VCaP (cell line): ENCODE measurements around the gene CIRBP.

Experiments used
- H3K27ac ChIP-seq: fragments of 450-650 bp; 2 replicates; pipeline ENCODE4 v1.5.1; 2017
- TF ChIP-seq, protein P1 (sequence below): fragments of 450-650 bp; conservative IDR thresholded peaks from 2 replicates; pipeline ENCODE4 v1.5.1; 2017; ENCODE audit warnings: mild to moderate bottlenecking, moderate library complexity

CIRBP gene

DNA sequence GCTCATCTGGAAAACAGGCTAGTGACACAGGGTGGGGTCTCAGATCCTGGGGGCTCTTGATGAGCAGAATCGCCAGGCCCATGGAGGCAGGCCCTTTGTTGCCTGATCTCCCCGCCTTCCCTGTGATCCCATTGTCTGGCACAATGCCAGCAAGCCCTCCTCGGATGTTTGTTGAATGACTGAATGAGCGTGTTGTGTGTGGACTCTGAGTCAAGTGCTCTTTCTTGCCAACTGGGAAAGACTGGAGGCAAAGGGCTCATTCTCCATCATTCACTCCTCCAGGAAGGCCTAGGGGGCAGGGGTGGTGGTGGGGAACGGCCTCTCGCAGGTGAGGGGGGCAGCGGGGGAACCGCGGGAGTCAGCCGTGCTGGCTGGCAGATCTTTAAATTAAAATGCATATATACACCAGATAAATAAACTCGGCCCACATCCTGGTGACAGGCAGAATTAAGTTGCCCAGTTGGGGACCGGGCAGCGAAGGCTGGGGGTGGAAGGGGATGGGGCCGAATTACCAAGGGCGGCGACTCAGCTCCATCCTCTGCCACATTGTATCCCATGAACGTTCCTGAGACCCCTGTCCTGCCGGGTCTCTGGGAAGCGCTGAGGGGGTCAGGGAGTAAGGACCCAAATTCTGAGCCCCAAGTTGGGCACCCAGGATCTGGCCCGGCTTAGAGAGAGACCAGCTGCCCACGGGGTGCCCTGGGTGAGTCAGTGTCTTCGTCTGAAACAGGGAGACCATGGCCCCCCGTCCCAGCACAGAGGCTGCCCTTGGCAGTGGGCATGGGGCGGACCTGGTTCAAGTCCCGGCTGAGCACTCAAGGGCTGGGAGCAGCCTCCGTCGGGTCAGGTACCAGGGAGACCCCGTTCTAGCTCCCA lies 41.1 kb downstream of the CIRBP start:
- TF ChIP-seq, protein P1, sequence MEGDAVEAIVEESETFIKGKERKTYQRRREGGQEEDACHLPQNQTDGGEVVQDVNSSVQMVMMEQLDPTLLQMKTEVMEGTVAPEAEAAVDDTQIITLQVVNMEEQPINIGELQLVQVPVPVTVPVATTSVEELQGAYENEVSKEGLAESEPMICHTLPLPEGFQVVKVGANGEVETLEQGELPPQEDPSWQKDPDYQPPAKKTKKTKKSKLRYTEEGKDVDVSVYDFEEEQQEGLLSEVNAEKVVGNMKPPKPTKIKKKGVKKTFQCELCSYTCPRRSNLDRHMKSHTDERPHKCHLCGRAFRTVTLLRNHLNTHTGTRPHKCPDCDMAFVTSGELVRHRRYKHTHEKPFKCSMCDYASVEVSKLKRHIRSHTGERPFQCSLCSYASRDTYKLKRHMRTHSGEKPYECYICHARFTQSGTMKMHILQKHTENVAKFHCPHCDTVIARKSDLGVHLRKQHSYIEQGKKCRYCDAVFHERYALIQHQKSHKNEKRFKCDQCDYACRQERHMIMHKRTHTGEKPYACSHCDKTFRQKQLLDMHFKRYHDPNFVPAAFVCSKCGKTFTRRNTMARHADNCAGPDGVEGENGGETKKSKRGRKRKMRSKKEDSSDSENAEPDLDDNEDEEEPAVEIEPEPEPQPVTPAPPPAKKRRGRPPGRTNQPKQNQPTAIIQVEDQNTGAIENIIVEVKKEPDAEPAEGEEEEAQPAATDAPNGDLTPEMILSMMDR, result no peak
- no peak overlapping the region for H3K27ac ChIP-seq

DNA sequence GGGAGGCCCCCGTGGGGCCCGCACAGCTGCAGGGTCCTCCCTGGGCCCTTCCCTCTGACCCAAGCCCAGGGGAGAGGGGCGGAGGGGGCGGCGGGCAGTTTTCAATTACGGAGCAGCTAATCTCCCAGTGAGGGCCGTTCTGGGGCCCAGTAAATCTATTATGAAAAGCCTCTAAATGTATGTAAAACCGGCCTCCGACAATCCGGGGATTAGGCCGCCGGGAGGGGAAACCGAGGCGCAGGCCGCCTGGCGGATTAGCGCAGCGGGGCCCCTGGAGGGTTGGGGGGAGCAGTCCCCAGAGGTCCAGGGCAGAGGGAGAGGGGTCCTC lies 41.7 kb downstream of the CIRBP start:
- no peak overlapping the region for H3K27ac ChIP-seq
- TF ChIP-seq, protein P1, result no peak

DNA sequence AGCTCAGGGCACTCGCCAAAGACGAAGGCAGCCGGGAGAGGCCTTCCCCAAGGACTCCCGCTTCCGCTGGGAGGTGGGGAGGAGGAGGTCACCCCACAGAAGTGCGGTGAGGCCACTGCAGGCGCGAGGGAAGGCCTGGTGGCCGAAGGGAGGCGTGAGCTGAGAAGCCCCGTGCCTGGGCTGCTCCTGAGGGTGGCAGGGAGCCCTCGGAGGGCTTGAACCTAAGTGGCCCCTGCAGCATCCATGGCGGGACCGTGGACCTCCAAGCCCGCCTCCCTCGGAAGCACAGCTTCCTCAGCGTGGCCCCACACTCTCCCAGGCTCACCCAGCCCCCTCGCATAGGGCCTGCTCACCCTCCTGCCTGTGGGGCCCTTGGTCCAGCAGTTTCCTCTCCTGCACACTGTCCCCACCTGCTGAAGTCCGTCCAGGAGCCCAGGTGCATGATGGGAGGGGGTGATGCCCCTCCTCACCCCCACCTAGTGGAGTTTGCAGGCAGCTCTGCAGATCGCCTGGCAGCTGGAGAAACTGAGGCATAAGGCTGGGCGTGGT lies 42.5 kb downstream of the CIRBP start:
- H3K27ac ChIP-seq, result no peak overlapping the region
- TF ChIP-seq, protein P1, result no peak

DNA sequence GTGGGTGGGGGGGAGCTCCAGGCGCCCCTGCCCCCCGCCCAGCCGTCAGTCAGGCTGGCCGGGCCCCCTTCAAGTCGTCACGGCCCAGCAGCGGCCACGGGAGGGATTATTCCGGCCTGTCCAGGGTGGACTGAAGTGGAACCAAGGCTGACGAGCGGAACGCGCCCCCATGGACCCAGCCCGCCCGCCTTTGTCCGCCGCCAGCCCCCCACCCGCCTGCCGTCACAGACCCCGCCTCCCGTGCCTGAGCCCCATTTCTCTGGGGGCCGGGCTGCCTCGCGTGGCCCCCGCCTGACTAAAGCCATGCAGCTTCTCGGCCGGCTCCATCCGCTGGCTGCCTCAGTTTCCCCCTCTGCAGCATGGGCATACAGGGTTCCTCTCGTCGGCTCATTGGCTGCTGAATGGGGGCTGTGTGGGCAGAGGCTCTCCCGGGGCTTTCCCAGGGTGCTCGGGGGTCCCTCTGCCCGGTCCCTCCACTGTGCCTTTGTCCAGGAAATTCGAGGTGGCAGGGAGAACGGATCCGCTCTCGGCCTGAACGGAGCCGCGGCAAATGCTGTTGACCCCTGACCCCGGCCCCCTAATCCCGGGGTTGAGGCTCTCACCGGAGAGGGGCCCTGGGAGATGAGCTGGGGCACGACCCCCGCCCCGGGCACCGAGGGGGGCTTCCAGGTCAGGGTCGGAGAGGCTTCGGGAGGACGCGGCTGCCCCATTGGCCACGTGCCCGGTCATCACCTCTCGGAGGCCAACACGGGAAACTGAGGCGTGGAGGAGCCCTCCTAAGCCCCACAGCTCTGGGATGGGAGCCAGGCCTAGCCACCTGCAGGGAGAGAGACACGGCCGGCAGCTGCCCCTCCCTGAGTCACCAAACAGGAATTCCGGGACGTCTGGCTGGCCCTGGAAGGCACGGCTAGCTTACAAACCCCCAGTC lies 43.9 kb downstream of the CIRBP start:
- H3K27ac ChIP-seq, result peak overlapping the region; percentile 5; the same call in 1 of the 2 replicates
- TF ChIP-seq, protein P1, result no peak

DNA sequence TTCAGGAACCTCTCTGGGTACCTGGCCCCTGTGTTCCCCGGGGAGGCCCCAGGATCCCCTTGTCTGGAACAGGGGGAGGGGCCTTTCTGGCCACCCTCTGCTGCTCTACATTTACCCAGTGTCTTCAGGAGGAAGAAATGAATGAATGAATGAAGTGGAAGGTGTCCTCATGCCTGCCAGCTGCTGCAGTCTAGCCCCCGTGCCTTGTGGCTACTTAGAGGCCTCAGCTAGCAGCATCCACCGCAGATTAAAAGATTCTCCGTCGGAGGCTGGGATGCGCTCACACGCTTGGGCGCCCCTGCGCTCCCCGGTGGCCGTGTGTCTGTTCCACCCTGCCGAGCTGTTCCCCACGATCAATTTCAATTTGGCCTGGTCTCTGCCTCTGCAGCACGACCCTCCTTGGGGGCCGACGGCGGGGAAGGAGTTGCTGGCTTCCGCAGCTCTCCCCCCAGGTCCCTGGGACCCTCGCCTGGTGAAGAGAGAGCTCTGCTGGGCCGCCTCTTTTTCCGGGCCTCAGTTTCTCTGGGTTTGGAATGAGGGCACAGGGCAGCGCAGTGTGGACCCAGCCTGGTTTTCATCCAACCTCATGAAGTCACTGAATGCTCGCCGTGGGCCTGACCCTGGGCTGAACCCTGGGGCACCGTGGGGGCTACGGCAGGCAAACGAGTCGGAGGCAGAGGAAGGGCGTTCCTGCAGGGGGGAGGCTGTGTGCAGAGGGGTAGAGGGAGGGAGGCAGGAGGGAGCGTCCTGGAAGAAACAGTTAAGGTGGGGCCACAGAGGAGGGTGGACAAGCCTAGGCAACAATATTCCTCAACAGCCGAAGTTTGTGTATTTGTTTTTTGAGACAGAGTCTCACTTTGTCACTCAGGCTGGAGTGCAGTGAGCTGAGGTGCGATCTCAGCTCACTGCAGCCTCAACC lies 44.8 kb downstream of the CIRBP start:
- TF ChIP-seq, protein P1, result no peak
- H3K27ac ChIP-seq, result peak overlapping the region; percentile 5; the same call in 1 of the 2 replicates

DNA sequence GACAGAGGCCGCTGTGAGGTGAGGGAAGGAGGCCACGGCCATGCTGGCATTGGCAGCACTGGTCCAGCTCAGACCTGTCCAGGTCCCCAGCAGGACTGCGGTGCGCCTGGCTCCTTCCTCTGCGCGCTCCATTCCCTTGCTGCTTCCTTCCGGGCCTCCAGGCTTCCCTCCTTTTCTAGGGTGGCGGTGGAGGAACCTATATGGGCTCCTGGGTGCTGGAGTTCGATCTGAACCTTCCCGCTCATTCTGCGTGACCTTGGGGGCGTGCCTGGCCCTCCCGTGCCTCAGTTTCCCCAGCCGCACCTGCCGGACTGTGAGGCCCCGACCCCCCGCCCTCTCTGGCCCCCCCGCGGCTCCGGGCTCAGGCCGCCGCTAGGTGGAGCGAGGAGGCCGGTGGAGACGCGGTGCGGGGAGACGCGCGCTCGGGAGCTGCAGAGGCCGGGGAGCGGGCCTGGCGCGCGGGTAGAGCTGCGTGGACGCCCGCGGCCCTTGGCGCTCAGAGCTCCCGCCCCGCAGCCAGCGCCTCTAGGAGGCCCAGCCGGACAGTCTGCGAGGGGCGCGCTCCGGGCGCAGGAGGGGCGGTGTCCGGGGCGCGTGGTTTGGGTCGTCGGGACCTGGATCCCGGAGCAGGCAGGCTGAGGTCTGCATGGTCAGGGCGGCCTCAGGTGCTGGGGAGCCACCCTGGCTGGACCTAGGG lies 46.5 kb downstream of the CIRBP start:
- TF ChIP-seq, protein P1, result peak; percentile 85
- peak overlapping the region; percentile 64 for H3K27ac ChIP-seq
